Chondrocyte (in vitro differentiated cells): ENCODE results near the gene GNG8. TPM values are rescaled to one million over a fixed set of nuclear protein-coding genes. Genes with fewer than 3 reads are reported as not detected.

Experiments
- DNase-seq: peaks from one replicate; pipeline ENCODE4 v3.0.0; 2021; ENCODE audit warnings: mixed read lengths, low spot score
- H3K27ac Mint-ChIP-seq: one replicate; pipeline ENCODE4 v1.8.0; 2021; ENCODE audit warnings: mild to moderate bottlenecking, moderate library complexity, mixed read lengths; ENCODE audit not compliant: unreplicated experiment
- H3K27me3 Mint-ChIP-seq: 2 replicates; pipeline ENCODE4 v1.8.0; 2021; ENCODE audit warnings: low read depth, mixed read lengths
- H3K36me3 Mint-ChIP-seq: 2 replicates; pipeline ENCODE4 v1.8.0; 2021; ENCODE audit warnings: low read depth, mixed read lengths
- H3K4me1 Mint-ChIP-seq: 2 replicates; pipeline ENCODE4 v1.8.0; 2021; ENCODE audit warnings: low read depth, mild to moderate bottlenecking, mixed read lengths
- H3K4me3 Mint-ChIP-seq: one replicate; pipeline ENCODE4 v1.8.0; 2021; ENCODE audit warnings: mild to moderate bottlenecking, moderate library complexity, mixed read lengths; ENCODE audit not compliant: unreplicated experiment
- H3K9me3 Mint-ChIP-seq: 2 replicates; pipeline ENCODE4 v1.8.0; 2021; ENCODE audit warnings: low read depth, mixed read lengths
- total RNA-seq: library from RNA; stranded (reverse); gene quantifications from 3 replicates; pipeline ENCODE4 v1.2.1, GENCODE V29; 2021
- TF ChIP-seq, protein P1 (sequence below): fragments of 200-600 bp; sonication (generic); IDR thresholded peaks from 2 replicates; pipeline ENCODE4 v1.5.0; 2021; ENCODE audit warnings: antibody characterized with exemption, mild to moderate bottlenecking, moderate library complexity

Gene GNG8
- total RNA-seq, 1 donor from 2014 or later: not detected

DNA sequence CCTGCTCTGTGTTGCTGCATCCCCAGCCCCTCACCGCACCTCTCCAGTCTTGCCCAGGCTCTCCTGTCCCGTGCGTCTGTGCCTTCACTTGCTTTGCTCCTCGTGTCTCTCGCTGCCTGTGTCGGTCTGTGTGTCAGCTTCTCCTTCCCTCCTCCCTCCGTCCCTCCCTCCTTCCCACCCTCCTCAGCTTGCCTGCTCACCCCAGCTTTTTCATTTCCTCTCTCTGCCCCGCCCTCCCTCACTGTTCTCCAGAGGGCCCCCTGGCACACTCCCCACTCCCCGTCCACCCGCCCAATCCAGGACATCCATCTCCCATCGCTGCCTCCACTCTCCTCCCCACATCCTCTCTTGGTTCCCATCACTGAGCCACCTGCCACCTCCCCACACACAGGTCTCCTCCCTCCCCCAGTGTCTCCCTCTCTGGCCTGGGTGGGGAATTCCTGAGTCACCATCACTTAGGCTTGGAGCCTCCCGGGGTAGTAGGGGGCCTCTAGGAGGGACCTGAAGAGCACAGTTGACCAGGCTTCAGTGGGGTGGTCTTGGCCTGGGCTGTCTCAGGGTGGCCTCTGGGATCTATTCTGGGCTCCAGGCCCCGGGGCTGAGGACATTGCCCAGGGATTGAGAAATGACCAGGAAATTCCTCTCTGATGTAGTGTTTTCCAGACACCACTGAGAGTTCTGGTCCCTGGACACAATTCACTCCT, 10.9 kb downstream of the GNG8 start, which contains the start of gene PTGIR:
Gene PTGIR (minus strand): TSS at position 132 of the 704 bp plus-strand sequence. CDS start 864 bp downstream, outside the sequence.
- DNase-seq: no peak
- peaks cover 43% of the 10 kb centered on the region for H3K4me1 Mint-ChIP-seq
- peak within 1 kb of the TSS; percentile 96 for H3K27ac Mint-ChIP-seq
- H3K36me3 Mint-ChIP-seq: no peaks in the 10 kb centered on the region
- TF ChIP-seq, protein P1, sequence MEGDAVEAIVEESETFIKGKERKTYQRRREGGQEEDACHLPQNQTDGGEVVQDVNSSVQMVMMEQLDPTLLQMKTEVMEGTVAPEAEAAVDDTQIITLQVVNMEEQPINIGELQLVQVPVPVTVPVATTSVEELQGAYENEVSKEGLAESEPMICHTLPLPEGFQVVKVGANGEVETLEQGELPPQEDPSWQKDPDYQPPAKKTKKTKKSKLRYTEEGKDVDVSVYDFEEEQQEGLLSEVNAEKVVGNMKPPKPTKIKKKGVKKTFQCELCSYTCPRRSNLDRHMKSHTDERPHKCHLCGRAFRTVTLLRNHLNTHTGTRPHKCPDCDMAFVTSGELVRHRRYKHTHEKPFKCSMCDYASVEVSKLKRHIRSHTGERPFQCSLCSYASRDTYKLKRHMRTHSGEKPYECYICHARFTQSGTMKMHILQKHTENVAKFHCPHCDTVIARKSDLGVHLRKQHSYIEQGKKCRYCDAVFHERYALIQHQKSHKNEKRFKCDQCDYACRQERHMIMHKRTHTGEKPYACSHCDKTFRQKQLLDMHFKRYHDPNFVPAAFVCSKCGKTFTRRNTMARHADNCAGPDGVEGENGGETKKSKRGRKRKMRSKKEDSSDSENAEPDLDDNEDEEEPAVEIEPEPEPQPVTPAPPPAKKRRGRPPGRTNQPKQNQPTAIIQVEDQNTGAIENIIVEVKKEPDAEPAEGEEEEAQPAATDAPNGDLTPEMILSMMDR: peak; percentile 25
- H3K27me3 Mint-ChIP-seq: no peaks in the 10 kb centered on the region
- no peaks in the 10 kb centered on the region for H3K9me3 Mint-ChIP-seq
- H3K4me3 Mint-ChIP-seq: peak within 1 kb of the TSS; percentile 65

DNA sequence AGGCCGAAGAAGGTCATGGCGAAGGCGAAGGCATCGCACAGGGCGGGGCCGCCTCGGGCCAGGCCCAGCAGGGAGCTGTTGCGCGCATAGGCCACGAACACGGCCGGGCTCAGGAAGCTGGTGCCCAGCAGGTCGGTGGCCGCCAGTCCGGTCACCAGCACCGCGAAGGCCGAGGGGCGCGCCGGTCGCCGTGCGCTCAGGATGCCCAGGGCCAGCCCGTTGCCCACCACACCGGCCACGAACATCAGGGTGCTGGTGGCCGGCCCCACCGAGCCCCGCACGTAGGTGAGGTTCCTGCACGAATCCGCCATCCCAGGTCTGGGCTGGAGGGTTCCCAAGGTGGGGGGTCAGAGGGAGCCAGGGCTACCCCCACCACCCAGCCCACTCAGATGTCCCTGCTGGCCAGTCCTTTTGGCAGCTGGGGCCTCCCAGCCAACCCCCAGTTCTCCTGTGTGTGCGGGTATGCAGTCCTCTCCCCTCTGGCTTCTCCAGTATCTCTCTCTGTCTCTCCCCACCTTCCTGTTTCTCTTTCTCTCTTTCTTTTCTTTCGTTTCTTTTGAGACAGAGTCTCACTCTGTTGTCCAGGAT, 12.0 kb downstream of the GNG8 start:
- no peaks in the 10 kb centered on the region for H3K9me3 Mint-ChIP-seq
- H3K27ac Mint-ChIP-seq: peak overlapping the region; percentile 65
- no peak for DNase-seq
- H3K27me3 Mint-ChIP-seq: no peaks in the 10 kb centered on the region
- peak overlapping the region; percentile 65 for H3K4me3 Mint-ChIP-seq
- TF ChIP-seq, protein P1: no peak
- peaks cover 49% of the 10 kb centered on the region for H3K4me1 Mint-ChIP-seq
- H3K36me3 Mint-ChIP-seq: no peaks in the 10 kb centered on the region

DNA sequence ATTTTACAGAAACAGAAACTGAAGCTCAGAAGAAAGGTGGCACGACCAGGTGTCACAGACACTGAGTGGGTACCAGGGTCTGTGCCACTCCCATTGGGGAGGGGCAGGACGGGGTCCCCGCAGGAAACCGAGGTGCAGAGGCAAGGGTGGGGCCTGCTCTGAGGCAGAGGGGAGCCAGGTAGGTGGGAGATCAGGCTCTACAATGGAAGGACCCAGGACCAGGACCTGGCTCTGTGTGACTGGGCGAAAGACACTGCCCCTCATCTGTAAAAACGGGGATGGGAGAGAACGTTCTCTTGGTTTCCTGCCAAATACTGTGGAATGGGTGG, 13.9 kb downstream of the GNG8 start:
- H3K27ac Mint-ChIP-seq: no peak overlapping the region
- H3K4me1 Mint-ChIP-seq: peaks cover 50% of the 10 kb centered on the region
- H3K36me3 Mint-ChIP-seq: no peaks in the 10 kb centered on the region

DNA sequence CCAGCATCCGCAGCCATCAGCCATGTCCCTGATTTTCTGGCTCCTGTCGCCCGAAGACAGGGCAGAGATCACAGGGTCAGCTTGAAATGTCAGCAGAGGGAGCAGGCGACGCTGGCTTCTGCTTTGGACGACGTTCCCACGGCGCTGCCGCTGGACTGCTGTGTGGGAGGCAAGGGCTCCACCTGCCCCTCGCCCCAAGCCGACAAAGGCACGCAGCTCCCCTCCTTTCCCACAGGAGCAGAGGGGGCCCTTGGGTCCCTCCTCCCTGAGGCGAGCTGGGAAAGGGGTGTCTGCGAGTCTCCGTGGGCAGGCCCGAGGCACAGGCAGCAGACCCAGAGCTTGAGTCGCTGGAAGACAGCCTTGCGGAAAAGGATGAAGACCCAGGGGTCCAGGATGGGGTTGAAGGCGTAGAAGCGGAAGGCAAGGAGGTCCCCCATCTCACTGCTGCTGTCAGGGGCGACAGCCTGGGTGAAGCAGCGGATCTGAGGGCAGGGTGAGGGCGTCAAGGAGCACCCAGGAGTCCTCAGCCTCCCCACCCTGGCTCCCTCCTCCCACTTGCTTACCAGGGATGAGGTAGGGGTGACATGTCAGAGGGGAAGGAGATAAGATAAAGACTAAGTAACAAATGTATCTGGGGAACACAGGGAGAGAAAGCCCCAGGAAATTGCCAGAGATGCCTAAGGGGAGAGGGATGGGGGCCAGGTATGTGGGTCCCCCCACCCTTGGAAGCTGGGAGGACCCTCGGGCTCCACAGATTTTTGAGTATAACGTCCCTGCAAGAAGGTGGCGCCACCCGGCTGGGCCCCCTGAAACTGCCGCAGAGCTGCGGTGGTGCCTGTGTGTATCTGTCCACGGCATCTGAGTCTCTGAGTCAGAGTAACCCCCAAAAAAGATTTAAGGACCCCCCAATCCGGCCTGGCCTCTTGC, 14.5 kb downstream of the GNG8 start:
- TF ChIP-seq, protein P1: peak; percentile 27
- no peaks in the 10 kb centered on the region for H3K9me3 Mint-ChIP-seq
- no peaks in the 10 kb centered on the region for H3K36me3 Mint-ChIP-seq
- DNase-seq: no peak
- H3K27ac Mint-ChIP-seq: peak overlapping the region; percentile 57
- H3K4me3 Mint-ChIP-seq: peak overlapping the region; percentile 35
- H3K4me1 Mint-ChIP-seq: peaks cover 56% of the 10 kb centered on the region
- no peaks in the 10 kb centered on the region for H3K27me3 Mint-ChIP-seq

More for the DNA sequence above, 13.9 kb downstream of the GNG8 start:
- Mint-ChIP-seq H3K9me3 (no peaks in the 10 kb centered on the region), H3K27me3 (no peaks in the 10 kb centered on the region), H3K4me3 (no peak overlapping the region)
- no peak for DNase-seq
- TF ChIP-seq, protein P1: no peak

DNA sequence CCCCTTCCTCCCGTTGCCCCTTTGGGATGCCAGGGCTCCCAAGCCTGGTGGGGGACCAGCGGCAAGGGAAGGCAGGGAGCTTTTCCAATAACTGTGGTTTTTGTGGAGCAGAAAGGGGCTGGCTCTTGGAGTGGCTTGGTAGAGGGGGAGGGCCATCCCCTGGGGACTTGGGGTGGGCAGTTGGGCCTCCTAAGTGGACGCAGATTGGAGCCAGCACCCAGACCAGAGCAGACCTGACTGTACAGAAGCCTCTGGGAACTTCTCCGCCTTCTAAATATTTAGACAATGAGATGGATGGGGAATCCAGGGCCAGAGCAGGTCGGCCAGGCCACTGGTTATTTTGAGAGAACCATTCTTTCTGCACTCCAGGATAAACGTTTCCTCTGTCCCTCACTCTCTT, 15.3 kb downstream of the GNG8 start:
- peak overlapping the region; percentile 35 for H3K4me3 Mint-ChIP-seq
- no peaks in the 10 kb centered on the region for H3K27me3 Mint-ChIP-seq
- H3K9me3 Mint-ChIP-seq: no peaks in the 10 kb centered on the region
- TF ChIP-seq, protein P1: no peak
- H3K4me1 Mint-ChIP-seq: peaks cover 53% of the 10 kb centered on the region
- peak overlapping the region; percentile 57 for H3K27ac Mint-ChIP-seq
- DNase-seq: no peak
- H3K36me3 Mint-ChIP-seq: no peaks in the 10 kb centered on the region
